Stimulated activated CD4-positive, alpha-beta T cell treated with anti-CD3 and anti-CD28 coated beads, Interleukin-15, amount 100 ng/mL, for 1 hour (primary cell): ENCODE results near the gene KRTAP5-9.
"Not testable (repeated sequence)": the region's sequence is repeated elsewhere in the genome, so short reads cannot be mapped to it uniquely, and the experiment has no call there.

Experiments used
- DNase-seq, 2 donors: peaks; one replicate each; pipeline ENCODE4 v3.0.0-alpha.2; 2020; ENCODE audit warnings: low read depth in 1 of 2, low spot score in 1 of 2

The KRTAP5-9 gene

DNA sequence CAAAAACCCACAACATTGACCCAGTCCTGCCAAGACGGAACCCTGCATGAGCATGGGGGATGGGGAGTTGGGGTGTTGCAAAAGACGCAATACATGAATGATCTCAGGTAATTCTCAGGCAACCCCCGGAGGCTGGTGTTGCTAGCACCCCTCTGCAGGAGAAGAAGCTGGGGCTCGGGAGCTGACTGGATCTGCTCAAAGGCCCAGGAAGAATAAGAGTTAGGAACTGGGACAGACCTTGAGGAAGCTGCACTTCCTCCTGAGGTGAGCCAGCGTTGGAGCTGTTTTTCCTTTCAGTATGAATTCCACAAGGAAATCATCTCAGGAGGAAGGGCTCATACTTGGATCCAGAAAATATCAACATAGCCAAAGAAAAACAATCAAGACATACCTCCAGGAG, at the start of gene KRTAP5-9:
TSS of gene KRTAP5-9 (plus strand) at position 301 of the 400 bp plus-strand sequence. CDS start 238 bp downstream, outside the sequence.
- no peak for DNase-seq

DNA sequence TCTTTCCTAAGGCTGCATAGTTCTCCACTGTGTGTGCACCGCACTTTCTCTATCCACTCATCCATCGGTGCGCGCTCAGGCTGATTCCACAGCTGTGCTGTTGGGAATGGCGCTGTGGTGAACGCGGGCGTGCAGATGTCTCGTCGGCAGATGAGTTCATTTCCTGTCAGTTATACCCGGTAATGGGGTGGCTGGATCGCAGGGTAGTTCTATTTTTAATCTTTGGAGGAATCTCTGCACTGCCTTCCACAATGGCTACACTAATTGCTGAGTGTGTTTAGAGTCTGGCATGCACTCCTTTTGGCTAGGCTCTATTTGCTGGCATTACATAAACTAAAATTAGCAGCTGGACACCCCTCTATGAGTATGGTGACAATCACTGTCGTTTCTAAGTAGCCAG, 49.1 kb upstream of the KRTAP5-9 start:
- no peak for DNase-seq

- DNase-seq = no peak
These were observed 48.7 kb upstream of the KRTAP5-9 start for GRCh38 chr11:71499546-71499945.

- no peak for DNase-seq
These were observed 47.6 kb upstream of the KRTAP5-9 start for GRCh38 chr11:71500601-71501021.

GRCh38 chr11:71501071-71501985, 46.9 kb upstream of the KRTAP5-9 start:
- DNase-seq = no peak

- no peak for DNase-seq
These were observed 46.2 kb upstream of the KRTAP5-9 start for GRCh38 chr11:71502026-71502425.

DNA sequence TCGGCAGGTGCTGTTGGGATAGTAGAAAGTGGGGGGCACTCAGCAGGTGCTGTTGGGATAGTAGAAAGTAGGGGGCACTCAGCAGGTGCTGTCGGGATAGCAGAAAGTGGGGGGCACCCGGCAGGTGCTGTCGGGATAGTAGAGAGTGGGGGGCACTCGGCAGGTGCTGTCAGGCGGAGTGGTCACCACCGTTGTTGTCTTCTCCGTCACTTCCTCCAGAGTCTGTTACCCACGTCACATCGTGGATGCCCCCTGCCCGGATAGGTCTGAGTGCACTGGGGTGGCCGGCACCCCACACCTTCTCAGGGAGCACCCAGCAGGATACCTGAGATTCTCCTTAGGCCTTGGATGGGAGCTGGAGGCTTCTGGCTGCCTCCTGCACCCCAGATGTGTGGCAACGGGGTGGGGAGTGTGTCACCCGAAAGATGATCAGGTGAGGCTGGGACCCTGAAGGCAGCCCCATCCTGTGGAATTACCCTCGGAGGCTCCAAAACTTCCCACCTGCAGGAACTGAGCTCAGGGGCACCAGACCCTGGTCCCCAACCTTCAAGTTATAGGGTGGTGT, 45.3 kb upstream of the KRTAP5-9 start:
- no peak for DNase-seq

DNA sequence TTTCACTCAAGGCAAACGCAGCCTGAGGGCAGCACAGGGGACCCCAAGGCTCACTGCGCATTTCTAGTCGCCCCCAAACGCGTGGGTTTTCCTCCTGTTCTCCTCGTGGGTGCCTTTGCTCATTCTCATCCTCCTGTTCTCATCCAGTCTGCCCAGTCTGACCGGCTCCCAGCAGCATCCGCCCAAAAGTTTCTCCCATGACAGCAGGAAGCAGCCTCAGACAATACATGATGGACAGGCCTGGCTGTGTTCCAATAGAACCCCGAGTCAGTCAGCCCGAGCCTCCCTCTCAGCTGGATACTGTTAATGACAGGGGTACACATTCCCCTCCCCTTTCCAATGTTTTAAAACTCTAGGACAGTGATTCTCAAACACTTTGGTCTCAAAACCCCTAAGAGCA, 43.7 kb upstream of the KRTAP5-9 start:
- no peak for DNase-seq

DNA sequence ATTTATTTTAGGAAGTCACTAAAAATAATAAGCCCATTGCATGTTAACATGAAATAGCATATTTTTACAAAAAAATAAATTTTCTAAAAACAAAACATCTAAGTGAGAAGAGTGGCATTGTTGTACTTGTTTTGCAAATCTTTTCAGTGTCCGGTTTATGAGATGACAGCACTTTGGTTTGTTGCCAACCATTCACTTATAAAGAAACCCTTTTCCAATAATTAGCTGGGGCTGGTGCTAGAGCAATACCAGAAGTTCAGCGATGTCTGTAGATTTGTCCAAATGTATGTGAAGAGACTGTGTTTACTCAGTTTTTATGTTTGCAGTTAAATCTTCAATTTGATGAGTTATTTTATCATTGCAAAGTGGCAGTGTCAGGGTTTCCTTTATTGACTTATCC, 43.2 kb upstream of the KRTAP5-9 start:
- DNase-seq = no peak

DNA sequence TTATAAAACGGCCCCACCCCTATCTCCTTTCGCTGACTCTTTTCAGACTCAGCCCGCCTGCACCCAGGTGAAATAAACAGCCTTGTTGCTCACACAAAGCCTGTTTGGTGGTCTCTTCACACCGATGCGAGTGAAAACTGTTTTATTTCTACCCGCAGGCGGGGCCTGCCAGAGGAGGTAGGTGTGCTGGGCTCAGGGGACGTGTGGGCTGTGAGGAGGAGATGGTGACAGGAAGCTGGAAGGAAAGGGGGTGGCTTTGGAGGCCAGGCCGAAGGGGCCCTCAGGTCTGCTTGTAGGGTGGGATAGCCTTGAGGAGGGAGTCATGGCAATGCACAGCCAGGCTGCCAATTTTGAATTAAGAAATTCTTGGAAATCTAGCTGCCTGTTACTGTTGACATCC, 42.4 kb upstream of the KRTAP5-9 start:
- no peak for DNase-seq

GRCh38 chr11:71507102-71507501, 41.1 kb upstream of the KRTAP5-9 start:
- DNase-seq = no peak

- DNase-seq = no peak
These were observed 29.4 kb upstream of the KRTAP5-9 start for GRCh38 chr11:71518506-71519471.

GRCh38 chr11:71519546-71519945, 28.7 kb upstream of the KRTAP5-9 start:
- no peak for DNase-seq

GRCh38 chr11:71525188-71525937, 22.9 kb upstream of the KRTAP5-9 start:
- no peak for DNase-seq

DNA sequence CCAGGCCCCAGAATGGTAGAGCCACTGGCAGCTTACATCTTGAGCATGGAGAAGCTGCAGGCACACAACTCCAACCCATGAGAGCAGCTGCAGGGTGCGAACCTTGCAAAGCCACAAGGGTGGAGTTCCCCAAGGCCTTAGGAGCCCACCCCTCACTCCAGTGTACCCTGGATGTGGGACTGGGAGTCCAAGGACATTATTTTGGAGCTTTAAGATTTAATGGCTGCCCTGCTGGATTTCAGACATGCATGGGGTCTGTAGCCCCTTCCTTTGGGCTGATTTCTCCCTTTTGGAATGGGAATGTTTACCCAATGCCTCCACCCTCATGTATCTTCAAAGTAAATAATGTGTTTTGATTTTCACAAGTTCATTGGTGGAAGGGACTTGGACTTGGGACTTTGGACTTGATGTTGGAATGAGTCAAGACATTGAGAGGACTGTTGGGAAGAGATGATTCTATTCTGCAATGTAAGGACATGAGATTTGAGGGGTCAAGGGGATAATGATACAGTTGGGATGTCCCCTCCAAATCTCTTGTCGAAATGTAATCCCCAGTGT, 22.2 kb upstream of the KRTAP5-9 start:
- DNase-seq = no peak

- not testable (repeated sequence) for DNase-seq
These were observed 21.2 kb upstream of the KRTAP5-9 start, which contains the start of gene KRTAP5-7 for GRCh38 chr11:71526796-71527575. Gene KRTAP5-7, plus strand, starts transcription at chr11:71527267. Its CDS starts 34 bp downstream, at chr11:71527301.

DNA sequence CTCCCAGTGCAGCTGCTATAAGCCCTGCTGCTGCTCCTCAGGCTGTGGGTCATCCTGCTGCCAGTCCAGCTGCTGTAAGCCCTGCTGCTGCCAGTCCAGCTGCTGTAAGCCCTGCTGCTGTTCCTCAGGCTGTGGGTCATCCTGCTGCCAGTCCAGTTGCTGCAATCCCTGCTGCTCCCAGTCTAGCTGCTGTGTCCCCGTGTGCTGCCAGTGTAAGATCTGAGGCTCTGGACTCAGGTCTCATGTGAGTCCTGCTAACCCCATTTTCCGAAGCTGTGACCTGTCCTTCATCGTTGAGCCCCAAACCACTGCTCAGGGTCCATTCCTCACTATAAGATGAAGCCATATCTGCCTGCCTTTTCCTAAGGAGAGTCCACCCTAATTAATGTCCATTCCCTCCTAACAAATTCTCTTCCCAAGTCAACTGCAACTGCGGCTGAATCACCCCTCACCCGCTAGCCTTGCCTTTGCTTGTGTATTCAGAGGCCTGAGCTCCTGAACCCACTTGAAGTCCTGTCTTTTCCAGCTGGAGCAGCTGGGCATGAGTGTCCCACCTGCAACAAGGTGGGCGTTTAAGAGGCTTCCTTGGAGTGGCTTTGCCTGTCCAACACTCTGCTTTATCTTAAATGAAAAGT, 20.5 kb upstream of the KRTAP5-9 start:
- DNase-seq = no peak

GRCh38 chr11:71530602-71531001, 17.6 kb upstream of the KRTAP5-9 start:
- no peak for DNase-seq

DNA sequence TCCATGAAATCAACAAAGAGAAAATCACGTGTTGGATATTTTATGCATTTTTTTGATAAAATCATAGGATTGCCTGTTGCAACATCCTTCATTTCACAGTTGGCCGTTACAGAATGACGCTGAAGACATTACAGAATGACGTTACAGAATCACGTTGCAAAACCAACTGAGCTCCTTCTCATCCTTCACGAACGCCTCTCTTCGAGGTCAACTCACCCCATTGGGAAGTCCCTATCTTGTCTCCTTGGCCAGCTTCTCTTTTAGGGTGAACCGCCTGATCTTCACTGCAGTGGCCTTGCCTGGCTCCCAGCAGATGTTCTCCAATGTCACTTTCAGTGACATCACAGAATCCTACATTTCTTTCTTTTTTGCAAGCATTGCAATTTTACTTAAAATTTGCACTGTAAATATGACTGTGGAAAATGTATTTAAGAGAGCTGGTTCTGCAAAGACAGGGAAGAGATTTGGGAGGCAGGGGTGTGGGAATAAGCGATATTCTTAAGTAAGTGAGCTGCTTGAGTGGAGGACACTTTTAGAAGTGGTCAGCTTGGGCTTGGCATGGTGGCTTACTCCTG, 16.1 kb upstream of the KRTAP5-9 start:
- DNase-seq = no peak
